T-cell (primary cell): ENCODE data around the gene PYHIN1. TPM values are rescaled to one million over a fixed set of nuclear protein-coding genes. Genes with fewer than 3 reads are reported as not detected.

Source experiments
- ATAC-seq, 4 experiments: fragments of 200-7000 bp in 3 of 4; fragments of 150-1000 bp in 1 of 4; cut with Tn5 transposase; replicated peaks in 1 of 4; 1 replicate in 3 of 4; 2 replicates in 1 of 4; pipeline ENCODE4 v1.10.0; 2021; ENCODE audit warnings: moderate library complexity in 3 of 4, mild to moderate bottlenecking in 2 of 4, moderate number of reproducible peaks in 1 of 4
- CTCF ChIA-PET, 2 donors: fragments of 300-600 bp; sonication (Branson Sonifier 250); formaldehyde crosslinking; loops; one replicate each; lab custom pipeline; 2022; ENCODE audit warnings: antibody characterized with exemption in 2 of 2; lab: Charles Lee
- POLR2A ChIA-PET, 2 donors: fragments of 300-600 bp; sonication (Branson Sonifier 250); formaldehyde crosslinking; loops; one replicate each; lab custom pipeline; 2022; ENCODE audit warnings: antibody characterized with exemption in 2 of 2; lab: Charles Lee
- DNase-seq, 35 experiments: peaks; one replicate each; pipeline versions ENCODE4 v3.0.0 to v3.0.0-alpha.2; 2013 to 2023
- H3K27ac ChIP-seq: one replicate; pipeline ENCODE4 v1.5.1; 2013; ENCODE audit warnings: low read length
- H3K27me3 ChIP-seq, 2 experiments: replicated peaks in 1 of 2; 1 replicate in 1 of 2; 2 replicates in 1 of 2; pipeline versions ENCODE4 v1.6.1 to v1.7.0; 2013; ENCODE audit warnings: low read length in 1 of 2, mixed read lengths in 1 of 2; ENCODE audit not compliant: control insufficient read depth in 2 of 2, insufficient read depth in 2 of 2; ENCODE audit errors: extremely low read depth in 1 of 2
- H3K36me3 ChIP-seq, 2 donors: 1 replicate in 1 of 2; 2 replicates in 1 of 2; pipeline versions ENCODE4 v1.6.1 to v1.7.0; 2013; ENCODE audit warnings: low read length in 1 of 2; ENCODE audit not compliant: control insufficient read depth in 2 of 2, insufficient read depth in 1 of 2; ENCODE audit errors: extremely low read depth in 1 of 2
- H3K4me1 ChIP-seq, 2 experiments: 1 replicate in 1 of 2; 2 replicates in 1 of 2; pipeline versions ENCODE4 v1.6.1 to v1.7.0; 2013; ENCODE audit warnings: low read length in 2 of 2, mixed read lengths in 1 of 2; ENCODE audit not compliant: insufficient read depth in 2 of 2, control insufficient read depth in 1 of 2; ENCODE audit errors: extremely low read depth in 1 of 2
- H3K4me3 ChIP-seq, 2 donors: 1 replicate in 1 of 2; 2 replicates in 1 of 2; pipeline versions ENCODE4 v1.5.1 to v1.7.0; 2013; ENCODE audit warnings: mild to moderate bottlenecking in 2 of 2, low read length in 1 of 2, moderate library complexity in 1 of 2; ENCODE audit not compliant: control insufficient read depth in 1 of 2; ENCODE audit errors: extremely low read depth in 1 of 2
- H3K9me3 ChIP-seq: 2 replicates; pipeline ENCODE4 v1.7.0; 2013
- H3K27ac Mint-ChIP-seq, 2 donors: one replicate each; pipeline ENCODE4 v1.8.0; 2020 to 2021; ENCODE audit warnings: mild to moderate bottlenecking in 2 of 2, mixed read lengths in 2 of 2
- H3K27me3 Mint-ChIP-seq, 2 donors: one replicate each; pipeline ENCODE4 v1.8.0; 2021 to 2022; ENCODE audit warnings: mixed read lengths in 2 of 2
- H3K36me3 Mint-ChIP-seq: one replicate; pipeline ENCODE4 v1.8.0; 2021; ENCODE audit warnings: mixed read lengths
- H3K4me1 Mint-ChIP-seq, 3 donors: one replicate each; pipeline ENCODE4 v1.8.0; 2020 to 2022; ENCODE audit warnings: mixed read lengths in 3 of 3, mild to moderate bottlenecking in 1 of 3
- H3K4me3 Mint-ChIP-seq, 3 donors: one replicate each; pipeline ENCODE4 v1.8.0; 2020 to 2022; ENCODE audit warnings: mild to moderate bottlenecking in 3 of 3, mixed read lengths in 3 of 3, moderate library complexity in 3 of 3
- H3K9me3 Mint-ChIP-seq, 3 donors: one replicate each; pipeline ENCODE4 v1.8.0; 2020 to 2022; ENCODE audit warnings: mixed read lengths in 3 of 3
- WGBS: methylation state at CpG from one replicate; pipeline ENCODE4 v1.1.5; 2013; ENCODE audit warnings: missing lambda C conversion rate; ENCODE audit not compliant: insufficient coverage; 5-methylcytosine and 5-hydroxymethylcytosine counted together
- total RNA-seq, 35 experiments: library from RNA in 6 of 35; stranded (reverse) in 6 of 35; fragments of 120-200 nt in 1 of 35; gene quantifications; one replicate each; pipeline versions ENCODE4 v1.2.1 to v1.2.4 and lab custom pipeline; 2013 to 2026

PYHIN1 gene
- total RNA-seq, 5 donors from 2014 or later (not counting 1 experiment from before 2014, with no cell fraction given), result 32.6 to 65.4 (median 35.4) TPM

GRCh38 chr1:158998037-158998780 lies 66.9 kb downstream of the PYHIN1 start:
- peak overlapping the region; percentile 50 for H3K27ac ChIP-seq
- ATAC-seq, result peak; percentile 53 to 60 (median 56)
- POLR2A ChIA-PET, result interaction anchor here in 1 of 2 donors (1.1 kb wide), 1 partner anchor 10 kb away, joined by 7 read pairs; no protein-coding TSS in a partner anchor
- Mint-ChIP-seq H3K27ac (peak overlapping the region; percentile 75 to 77), H3K9me3 (peaks cover 0 to 11% (median 0%) of the 10 kb centered on the region in 3 donors), H3K4me3 (peak overlapping the region; percentile 29 to 40 (median 29)), H3K27me3 (no peaks in the 10 kb centered on the region), H3K36me3 (peaks cover 13% of the 10 kb centered on the region), H3K4me1 (peaks cover 25 to 43% (median 36%) of the 10 kb centered on the region in 3 donors)
- H3K27me3 ChIP-seq, result no peaks in the 10 kb centered on the region
- peaks cover 0 to 17% of the 10 kb centered on the region in 2 experiments for H3K4me1 ChIP-seq
- 41% methylated on average over 2 of the region's 6 CpGs for WGBS
- no peaks in the 10 kb centered on the region for H3K9me3 ChIP-seq
- peaks cover 0 to 10% of the 10 kb centered on the region in 2 donors for H3K36me3 ChIP-seq
- CTCF ChIA-PET, result interaction anchor here (0.5 to 2.4 kb wide), 15 partner anchors 10 to 794 kb away, joined by 3 to 22 read pairs (median 4); partner anchors contain the start of gene IFI16 (in 1 of the 2)
- DNase-seq, result no peak
- H3K4me3 ChIP-seq, result no peak overlapping the region

GRCh38 chr1:158998781-158999161 lies 67.4 kb downstream of the PYHIN1 start:
- Histone ChIP-seq H3K4me3 (no peak overlapping the region), H3K27me3 (no peaks in the 10 kb centered on the region), H3K27ac (no peak overlapping the region), H3K36me3 (peaks cover 0 to 9% of the 10 kb centered on the region in 2 donors), H3K9me3 (no peaks in the 10 kb centered on the region), H3K4me1 (peaks cover 0 to 17% of the 10 kb centered on the region in 2 experiments)
- Mint-ChIP-seq H3K27ac (peak overlapping the region; percentile 75 to 77), H3K27me3 (no peaks in the 10 kb centered on the region), H3K9me3 (peaks cover 0 to 7% (median 0%) of the 10 kb centered on the region in 3 donors), H3K36me3 (peaks cover 7% of the 10 kb centered on the region), H3K4me1 (peaks cover 25 to 43% (median 36%) of the 10 kb centered on the region in 3 donors), H3K4me3 (peak overlapping the region; percentile 29 to 40 (median 29))
- DNase-seq, result peak in 25 of 35 experiments; percentile 8 to 82 (median 28)
- no CpG with 5 or more reads among the region's 13 CpGs for WGBS
- ATAC-seq, result peak; percentile 62 to 71 (median 69)
- CTCF ChIA-PET, result interaction anchor here in 1 of 2 donors (0.5 to 2.4 kb wide), 13 partner anchors 10 to 795 kb away, joined by 3 to 22 read pairs (median 4); partner anchors contain the start of gene IFI16
- POLR2A ChIA-PET, result interaction anchor here in 1 of 2 donors (1.1 kb wide), 1 partner anchor 9 kb away, joined by 7 read pairs; no protein-coding TSS in a partner anchor

GRCh38 chr1:158999316-159000069 lies 68.1 kb downstream of the PYHIN1 start:
- Mint-ChIP-seq H3K27ac (no peak overlapping the region), H3K36me3 (peaks cover 4% of the 10 kb centered on the region), H3K4me1 (peaks cover 25 to 42% (median 36%) of the 10 kb centered on the region in 3 donors), H3K27me3 (no peaks in the 10 kb centered on the region), H3K9me3 (peaks cover 0 to 6% (median 0%) of the 10 kb centered on the region in 3 donors), H3K4me3 (no peak overlapping the region)
- Histone ChIP-seq H3K4me1 (peaks cover 0 to 17% of the 10 kb centered on the region in 2 experiments), H3K9me3 (no peaks in the 10 kb centered on the region), H3K4me3 (no peak overlapping the region), H3K27ac (no peak overlapping the region), H3K36me3 (peaks cover 0 to 9% of the 10 kb centered on the region in 2 donors), H3K27me3 (no peaks in the 10 kb centered on the region)
- CTCF ChIA-PET, result interaction anchor here in 1 of 2 donors (0.6 kb wide), 1 partner anchor 1440 kb away, joined by 3 read pairs; no protein-coding TSS in a partner anchor
- ATAC-seq (no peak), DNase-seq (no peak)
- POLR2A ChIA-PET, result no interaction called here
- 96% methylated on average over 5 of the region's 11 CpGs for WGBS

GRCh38 chr1:159000070-159000409 lies 68.7 kb downstream of the PYHIN1 start:
- 100% methylated on average over 1 of the region's 6 CpGs for WGBS
- Histone ChIP-seq H3K27me3 (no peaks in the 10 kb centered on the region), H3K4me1 (peaks cover 0 to 17% of the 10 kb centered on the region in 2 experiments), H3K4me3 (no peak overlapping the region), H3K36me3 (peaks cover 0 to 9% of the 10 kb centered on the region in 2 donors), H3K27ac (no peak overlapping the region), H3K9me3 (no peaks in the 10 kb centered on the region)
- no peak overlapping the region for H3K4me3 Mint-ChIP-seq
- POLR2A ChIA-PET, result no interaction called here
- peaks cover 25 to 37% (median 34%) of the 10 kb centered on the region in 3 donors for H3K4me1 Mint-ChIP-seq
- CTCF ChIA-PET, result no interaction called here
- no peaks in the 10 kb centered on the region for H3K27me3 Mint-ChIP-seq
- peaks cover 0 to under 1% (median 0%) of the 10 kb centered on the region in 3 donors for H3K9me3 Mint-ChIP-seq
- no peaks in the 10 kb centered on the region for H3K36me3 Mint-ChIP-seq
- H3K27ac Mint-ChIP-seq, result no peak overlapping the region
- no peak for DNase-seq
- ATAC-seq, result no peak

GRCh38 chr1:159000625-159001024 lies 69.3 kb downstream of the PYHIN1 start:
- no peak overlapping the region for H3K27ac ChIP-seq
- H3K27ac Mint-ChIP-seq, result no peak overlapping the region
- peaks cover 0 to 9% of the 10 kb centered on the region in 2 donors for H3K36me3 ChIP-seq
- ChIA-PET POLR2A (no interaction called here), CTCF (interaction anchor here (1.0 to 1.3 kb wide), 2 partner anchors 10 to 797 kb away, joined by 3 to 6 read pairs; partner anchors contain the start of gene IFI16 (in 1 of the 2))
- no peak overlapping the region for H3K4me3 ChIP-seq
- no peak for DNase-seq
- H3K9me3 ChIP-seq, result no peaks in the 10 kb centered on the region
- no CpG with 5 or more reads among the region's 1 CpG for WGBS
- H3K27me3 Mint-ChIP-seq, result no peaks in the 10 kb centered on the region
- ATAC-seq, result no peak
- no peaks in the 10 kb centered on the region for H3K36me3 Mint-ChIP-seq
- no peaks in the 10 kb centered on the region for H3K27me3 ChIP-seq
- no peak overlapping the region for H3K4me3 Mint-ChIP-seq
- H3K4me1 ChIP-seq, result peaks cover 0 to 17% of the 10 kb centered on the region in 2 experiments
- H3K4me1 Mint-ChIP-seq, result peaks cover 23 to 31% (median 30%) of the 10 kb centered on the region in 3 donors
- no peaks in the 10 kb centered on the region for H3K9me3 Mint-ChIP-seq

- H3K4me3 ChIP-seq, result no peak overlapping the region
- H3K27me3 ChIP-seq, result no peaks in the 10 kb centered on the region
- H3K27ac Mint-ChIP-seq, result peak overlapping the region; percentile 4 to 60
- H3K36me3 ChIP-seq, result peaks cover 0 to 2% of the 10 kb centered on the region in 2 donors
- no peaks in the 10 kb centered on the region for H3K27me3 Mint-ChIP-seq
- ChIA-PET CTCF (no interaction called here), POLR2A (no interaction called here)
- H3K9me3 Mint-ChIP-seq, result no peaks in the 10 kb centered on the region
- peaks cover 7 to 16% of the 10 kb centered on the region in 2 experiments for H3K4me1 ChIP-seq
- H3K4me1 Mint-ChIP-seq, result peaks cover 28 to 33% (median 30%) of the 10 kb centered on the region in 3 donors
- DNase-seq (no peak), ATAC-seq (no peak)
- H3K27ac ChIP-seq, result no peak overlapping the region
- no peak overlapping the region for H3K4me3 Mint-ChIP-seq
- no peaks in the 10 kb centered on the region for H3K36me3 Mint-ChIP-seq
- H3K9me3 ChIP-seq, result no peaks in the 10 kb centered on the region
Measured at GRCh38 chr1:159005161-159005560, 73.8 kb downstream of the PYHIN1 start.
